HG03571 (cell line): Measurements from ENCODE around the gene TMEM141.
"Not testable (repeated sequence)": the region's sequence is repeated elsewhere in the genome, so short reads cannot be mapped to it uniquely, and the experiment has no call there.

Source experiments
- ATAC-seq: cut with Tn5 transposase; IDR thresholded peaks from one replicate; pipeline ENCODE4 v1.9.1; 2021; ENCODE audit not compliant: unreplicated experiment

The TMEM141 gene

DNA sequence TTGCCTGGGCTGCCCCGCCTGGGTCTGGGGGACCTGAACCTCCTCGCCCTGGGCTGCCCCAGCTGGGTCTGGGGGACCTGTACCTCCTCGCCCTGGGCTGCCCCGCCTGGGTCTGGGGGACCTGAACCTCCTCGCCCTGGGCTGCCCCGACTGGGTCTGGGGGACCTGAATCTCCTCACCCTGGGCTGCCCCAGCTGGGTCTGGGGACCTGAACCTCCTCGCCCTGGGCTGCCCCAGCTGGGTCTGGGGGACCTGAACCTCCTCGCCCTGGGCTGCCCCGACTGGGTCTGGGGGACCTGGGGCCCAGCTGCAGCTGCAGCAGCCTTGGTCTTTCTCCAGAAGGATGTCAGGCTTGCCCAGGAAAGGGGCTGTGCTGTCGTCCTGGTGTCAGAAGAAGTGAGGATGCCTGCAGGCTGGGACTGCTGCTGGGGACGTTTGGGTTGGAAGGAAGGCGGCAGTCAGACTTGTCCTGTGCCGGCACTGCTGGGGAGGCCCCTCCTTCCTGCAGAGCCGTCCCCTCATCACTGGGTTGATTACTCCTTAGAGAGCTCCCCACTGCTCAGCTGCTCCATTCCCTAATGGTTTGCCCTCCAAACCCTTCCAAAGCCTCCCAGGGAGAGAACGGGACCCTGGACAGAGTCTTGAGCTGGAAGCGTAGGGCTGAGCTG, 42.4 kb downstream of the TMEM141 start:
- not testable (repeated sequence) for ATAC-seq

- no peak for ATAC-seq
These were observed 44.2 kb downstream of the TMEM141 start for GRCh38 chr9:136835162-136835931.

GRCh38 chr9:136835932-136836904, 45.1 kb downstream of the TMEM141 start:
- ATAC-seq: no peak

GRCh38 chr9:136837146-136837855, 46.2 kb downstream of the TMEM141 start:
- ATAC-seq: no peak

GRCh38 chr9:136837856-136838277, 46.7 kb downstream of the TMEM141 start:
- ATAC-seq: not testable (repeated sequence)

- no peak for ATAC-seq
These were observed 47.4 kb downstream of the TMEM141 start for GRCh38 chr9:136838314-136839228.

DNA sequence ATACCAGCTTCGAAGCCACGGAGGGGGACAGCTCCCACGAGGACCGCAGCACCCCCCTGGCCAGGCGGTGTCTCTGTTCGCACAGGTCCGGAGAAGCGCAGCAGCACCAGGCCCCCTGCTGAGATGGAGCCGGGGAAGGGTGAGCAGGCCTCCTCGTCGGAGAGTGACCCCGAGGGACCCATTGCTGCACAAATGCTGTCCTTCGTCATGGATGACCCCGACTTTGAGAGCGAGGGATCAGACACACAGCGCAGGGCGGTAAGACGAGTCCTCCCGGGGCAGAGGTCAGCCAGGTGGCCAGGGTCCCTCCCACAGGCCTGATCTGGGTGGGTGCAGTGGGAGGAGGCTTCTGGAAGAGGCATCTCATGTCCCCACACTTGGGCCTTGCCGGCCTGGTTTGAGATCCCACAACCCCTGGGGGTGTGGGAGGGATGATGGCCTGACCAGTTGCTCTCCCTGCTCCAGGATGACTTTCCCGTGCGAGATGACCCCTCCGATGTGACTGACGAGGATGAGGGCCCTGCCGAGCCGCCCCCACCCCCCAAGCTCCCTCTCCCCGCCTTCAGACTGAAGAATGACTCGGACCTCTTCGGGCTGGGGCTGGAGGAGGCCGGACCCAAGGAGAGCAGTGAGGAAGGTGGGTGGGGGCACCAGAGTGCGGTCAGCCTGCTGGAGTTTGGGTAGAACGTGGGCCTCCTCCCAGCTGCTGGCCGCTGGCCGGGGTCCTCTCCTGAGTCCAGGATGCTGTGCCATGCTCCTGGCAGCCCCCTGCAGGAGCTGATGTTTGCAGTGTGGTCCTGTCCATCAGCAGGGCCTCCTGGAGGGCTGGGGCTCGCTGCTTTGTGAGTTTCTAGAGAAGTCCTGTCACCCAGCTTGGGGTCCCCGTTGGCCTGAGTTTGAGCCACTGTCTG, 48.3 kb downstream of the TMEM141 start:
- ATAC-seq: no peak

GRCh38 chr9:136840140-136840876, 49.2 kb downstream of the TMEM141 start:
- ATAC-seq: no peak

GRCh38 chr9:136840877-136841645, 49.9 kb downstream of the TMEM141 start:
- ATAC-seq: no peak

- not testable (repeated sequence) for ATAC-seq
These were observed 50.7 kb downstream of the TMEM141 start for GRCh38 chr9:136841646-136842379.

DNA sequence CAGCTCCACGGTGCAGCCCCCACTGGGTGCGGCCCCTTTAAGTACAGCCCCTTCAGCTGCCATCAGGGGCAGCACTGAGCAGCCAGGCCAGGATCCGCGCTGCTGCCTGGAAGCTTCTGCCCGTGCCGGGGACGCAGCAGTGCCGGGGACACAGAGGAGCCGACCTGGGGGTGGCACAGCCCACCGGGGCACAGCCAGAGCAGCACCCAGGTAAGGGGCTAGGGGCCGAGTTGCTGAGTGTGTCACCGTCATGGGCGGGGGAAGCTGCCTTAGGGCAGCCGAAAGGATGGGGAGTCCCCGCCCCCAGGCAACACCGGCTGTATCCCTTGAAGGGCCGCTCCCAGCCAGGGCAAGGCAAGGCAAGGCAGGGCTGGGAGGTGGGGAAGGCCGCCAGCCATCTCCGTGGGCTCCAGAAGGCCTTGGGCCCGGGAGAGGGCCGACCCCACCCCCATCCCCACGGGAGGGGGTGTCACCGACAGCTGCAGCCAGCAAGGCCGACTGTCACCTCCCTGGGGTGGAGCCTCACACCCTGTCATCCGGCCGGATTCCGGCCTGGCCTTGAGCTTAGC, 51.3 kb downstream of the TMEM141 start, which contains the start of gene AJM1:
Gene AJM1 (plus strand): TSS at position 99 of the 569 bp plus-strand sequence. CDS start 1,937 bp downstream, outside the sequence.
- peak; percentile 58 for ATAC-seq
